GM12874 (cell line): Measurements from ENCODE around the gene ADCK1.

Experiments used
- TF ChIP-seq, protein P1 (sequence below): IDR thresholded peaks from 2 replicates; pipeline ENCODE4 v1.5.1; 2011; ENCODE audit warnings: low read depth, mild to moderate bottlenecking, control low read depth, low read length, moderate library complexity; ENCODE audit not compliant: insufficient read depth

Gene ADCK1

DNA sequence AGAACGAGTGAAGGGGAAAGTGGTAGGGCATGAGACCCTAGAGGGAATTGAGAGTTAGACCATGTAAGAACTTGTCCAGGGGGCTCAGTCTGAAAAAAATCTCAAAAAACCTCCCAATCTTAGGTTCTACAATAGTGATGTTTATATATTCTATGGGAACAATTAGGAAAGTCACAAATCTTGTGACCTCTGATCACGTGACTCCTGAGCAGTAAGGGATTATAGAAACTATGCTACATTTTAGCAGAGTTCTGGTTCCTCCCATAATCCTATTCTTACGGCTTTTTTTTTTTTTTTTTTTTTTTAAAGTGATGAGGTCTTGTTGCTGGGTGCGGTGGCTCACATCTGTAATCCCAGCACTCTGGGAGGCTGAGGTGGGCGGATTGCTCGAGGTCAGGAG, 5.8 kb downstream of the ADCK1 start:
- TF ChIP-seq, protein P1, sequence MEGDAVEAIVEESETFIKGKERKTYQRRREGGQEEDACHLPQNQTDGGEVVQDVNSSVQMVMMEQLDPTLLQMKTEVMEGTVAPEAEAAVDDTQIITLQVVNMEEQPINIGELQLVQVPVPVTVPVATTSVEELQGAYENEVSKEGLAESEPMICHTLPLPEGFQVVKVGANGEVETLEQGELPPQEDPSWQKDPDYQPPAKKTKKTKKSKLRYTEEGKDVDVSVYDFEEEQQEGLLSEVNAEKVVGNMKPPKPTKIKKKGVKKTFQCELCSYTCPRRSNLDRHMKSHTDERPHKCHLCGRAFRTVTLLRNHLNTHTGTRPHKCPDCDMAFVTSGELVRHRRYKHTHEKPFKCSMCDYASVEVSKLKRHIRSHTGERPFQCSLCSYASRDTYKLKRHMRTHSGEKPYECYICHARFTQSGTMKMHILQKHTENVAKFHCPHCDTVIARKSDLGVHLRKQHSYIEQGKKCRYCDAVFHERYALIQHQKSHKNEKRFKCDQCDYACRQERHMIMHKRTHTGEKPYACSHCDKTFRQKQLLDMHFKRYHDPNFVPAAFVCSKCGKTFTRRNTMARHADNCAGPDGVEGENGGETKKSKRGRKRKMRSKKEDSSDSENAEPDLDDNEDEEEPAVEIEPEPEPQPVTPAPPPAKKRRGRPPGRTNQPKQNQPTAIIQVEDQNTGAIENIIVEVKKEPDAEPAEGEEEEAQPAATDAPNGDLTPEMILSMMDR, result no peak

DNA sequence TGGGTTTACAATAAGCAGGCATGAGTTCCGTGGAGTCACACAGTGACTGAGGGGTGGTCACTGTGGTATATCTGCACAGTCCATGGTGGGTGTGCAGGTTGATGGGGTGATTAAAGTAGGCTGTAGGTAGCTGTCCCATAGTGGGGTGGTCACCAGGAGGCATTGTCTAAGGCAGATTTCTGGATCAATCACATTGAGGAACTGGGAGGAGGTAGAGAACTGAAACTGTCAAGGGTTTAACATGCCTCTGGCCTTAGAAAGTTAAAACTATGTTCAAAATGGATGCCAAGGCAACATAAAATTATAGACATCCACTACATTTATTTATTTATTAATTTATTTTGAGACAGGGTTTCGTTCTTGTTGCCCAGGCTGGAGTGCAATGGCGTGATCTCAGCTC, 8.3 kb downstream of the ADCK1 start:
- TF ChIP-seq, protein P1, result no peak

DNA sequence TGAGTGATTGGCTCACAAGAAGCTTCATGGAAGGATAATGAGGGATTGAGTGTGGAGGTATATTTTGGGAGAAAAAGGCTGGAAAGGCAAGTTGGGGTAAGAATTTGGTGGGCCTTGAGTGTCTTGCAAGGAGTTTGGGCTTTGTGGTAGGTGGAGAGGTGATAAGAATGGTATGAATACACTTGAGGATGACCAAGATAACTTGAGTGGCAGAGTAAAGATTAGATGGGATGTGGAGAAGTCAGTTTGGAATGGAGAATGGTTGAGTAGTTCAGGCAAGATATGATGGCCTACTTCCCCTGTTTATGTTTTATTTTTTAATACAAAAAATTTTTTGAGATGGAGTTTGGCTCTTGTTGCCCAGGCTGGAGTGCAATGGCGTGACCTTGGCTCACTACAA, 9.1 kb downstream of the ADCK1 start:
- TF ChIP-seq, protein P1, result no peak

DNA sequence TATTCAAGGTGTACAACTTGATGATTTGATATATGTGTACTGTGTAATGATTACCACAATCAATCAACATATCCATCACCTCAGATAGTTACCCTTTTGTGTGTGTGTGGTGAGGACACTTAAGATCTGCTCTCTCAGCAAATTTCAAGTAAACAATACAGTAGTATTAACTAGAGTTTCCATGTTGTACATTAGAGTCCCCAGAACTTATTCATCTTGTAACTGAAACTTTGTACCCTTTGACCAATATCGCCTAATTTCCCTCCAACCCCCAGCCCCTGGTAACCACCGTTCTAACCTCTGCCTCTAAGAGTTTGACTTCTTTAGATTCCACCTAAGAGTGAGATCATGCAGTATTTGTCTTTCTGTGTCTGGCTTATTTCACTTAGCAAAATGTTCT, 12.1 kb downstream of the ADCK1 start:
- TF ChIP-seq, protein P1, result no peak

DNA sequence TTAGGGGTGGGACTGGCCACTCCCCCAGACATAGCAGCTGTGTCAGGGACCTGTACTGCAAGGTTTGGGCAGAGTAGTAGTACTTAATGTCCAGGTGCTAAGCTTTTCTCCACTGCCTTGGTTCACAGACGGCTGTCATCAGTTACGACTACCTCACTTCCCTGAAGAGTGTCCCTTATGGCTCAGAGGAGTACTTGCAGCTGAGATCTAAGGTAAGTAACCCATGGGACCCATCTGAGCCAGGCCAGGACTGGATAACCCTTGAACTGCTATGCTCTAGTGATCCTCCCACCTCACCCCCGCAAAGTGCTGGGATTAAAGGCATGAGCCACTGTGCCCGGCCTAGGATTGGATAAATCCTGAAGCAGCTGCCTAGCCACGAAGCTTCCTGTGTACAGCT, 22.4 kb downstream of the ADCK1 start:
- TF ChIP-seq, protein P1, result no peak

DNA sequence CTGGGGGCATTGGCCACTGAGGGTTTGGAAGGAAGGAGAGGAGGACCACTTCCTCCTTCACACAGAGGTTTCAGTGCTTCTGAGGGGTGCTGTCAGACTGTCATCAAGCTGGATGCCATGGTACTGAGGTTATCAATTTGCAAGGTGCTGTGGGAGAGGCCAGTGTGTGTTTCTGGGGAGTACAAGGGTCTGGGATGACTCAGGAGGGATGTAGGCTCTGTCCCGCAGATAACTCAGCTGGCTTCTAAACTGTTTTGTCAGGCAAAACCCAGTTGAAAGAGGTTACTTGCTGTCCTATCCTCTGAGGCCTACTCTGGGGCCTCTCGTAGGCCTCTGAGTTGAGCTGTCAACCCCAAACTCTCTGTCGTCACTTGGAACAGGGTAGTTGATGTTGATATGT, 22.8 kb downstream of the ADCK1 start:
- TF ChIP-seq, protein P1, result no peak

DNA sequence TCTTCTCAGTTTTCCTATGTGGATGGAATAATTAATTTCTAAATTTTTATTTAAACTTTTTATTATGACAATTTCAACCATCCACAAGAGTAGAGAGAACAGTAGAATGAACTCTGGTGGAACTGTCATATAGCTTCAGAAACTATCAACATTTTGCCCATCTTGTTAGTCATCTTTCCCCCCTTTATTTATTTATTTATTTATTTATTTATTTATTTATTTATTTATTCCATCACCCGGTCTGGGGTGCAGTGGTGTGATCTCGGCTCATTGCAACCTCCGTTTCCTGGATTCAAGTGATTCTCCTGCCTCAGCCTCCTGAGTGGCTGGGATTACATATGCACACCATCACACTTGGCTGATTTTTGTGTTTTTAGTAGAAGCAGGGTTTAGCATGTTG, 23.5 kb downstream of the ADCK1 start:
- TF ChIP-seq, protein P1, result no peak
